ENCODE data around the gene SOD3.

- no peak for TF ChIP-seq KLF16 (tag by site-specific recombination; IDR thresholded peaks at IDR 0.05)
- no peak for TF ChIP-seq PBX3 (CRISPR knock-in tag; IDR thresholded peaks at IDR 0.05)
- TF ChIP-seq ZNF274 (IDR thresholded peaks at IDR 0.05; ENCODE audit: low read length) = no peak
- TF ChIP-seq ZNF274 (tag by site-specific recombination; IDR thresholded peaks at IDR 0.05; ENCODE audit: borderline replicate concordance) = no peak
- no peak for TF ChIP-seq ZNF335 (tag by site-specific recombination; conservative IDR thresholded peaks at IDR 0.05)
- no peak for TF ChIP-seq CTCF (tag by site-specific recombination; IDR thresholded peaks at IDR 0.05)
Measured at GRCh38 chr4:24771241-24771640, 24.1 kb upstream of the SOD3 start.

All from HEK293 (cell line).